ENCODE measurements around the gene RNFT2.

- TF ChIP-seq POLR2A (IDR thresholded peaks at IDR 0.05) (no peak), CTCF (IDR thresholded peaks at IDR 0.05) (no peak)
Observed at GRCh38 chr12:116802018-116802417, 63.9 kb downstream of the RNFT2 start.

All from breast epithelium (tissue), 3 donors.